Progenitor cell of endocrine pancreas (in vitro differentiated cells): ENCODE results near the gene C12orf43. TPM values are rescaled to one million over a fixed set of nuclear protein-coding genes. Genes with fewer than 3 reads are reported as not detected.

Experiments
- DNase-seq: peaks from one replicate; pipeline ENCODE4 v3.0.0; 2021; ENCODE audit warnings: low spot score; ENCODE audit not compliant: unreplicated experiment
- H3K27ac Mint-ChIP-seq: 2 replicates; pipeline ENCODE4 v1.8.0; 2021; ENCODE audit warnings: mild to moderate bottlenecking, moderate library complexity, mixed read lengths
- H3K27me3 Mint-ChIP-seq: 2 replicates; pipeline ENCODE4 v1.8.0; 2021; ENCODE audit warnings: mixed read lengths
- H3K36me3 Mint-ChIP-seq: 2 replicates; pipeline ENCODE4 v1.8.0; 2022; ENCODE audit warnings: mixed read lengths; ENCODE audit not compliant: insufficient read depth
- H3K4me1 Mint-ChIP-seq: 2 replicates; pipeline ENCODE4 v1.8.0; 2021; ENCODE audit warnings: low read depth, mixed read lengths
- H3K4me3 Mint-ChIP-seq: 2 replicates; pipeline ENCODE4 v1.8.0; 2021; ENCODE audit warnings: low read depth, mild to moderate bottlenecking, moderate library complexity, mixed read lengths
- H3K9me3 Mint-ChIP-seq: 2 replicates; pipeline ENCODE4 v1.8.0; 2021; ENCODE audit warnings: low read depth, mixed read lengths
- CTCF ChIP-seq: fragments of 200-600 bp; sonication (generic); IDR thresholded peaks from one replicate; pipeline ENCODE4 v1.5.0; 2021; ENCODE audit warnings: antibody characterized with exemption, mild to moderate bottlenecking; ENCODE audit not compliant: unreplicated experiment
- total RNA-seq: library from RNA; stranded (reverse); gene quantifications from 2 replicates; pipeline ENCODE4 v1.2.1, GENCODE V29; 2021

C12orf43 gene
- total RNA-seq, 1 donor from 2014 or later = 17.2 TPM

- Mint-ChIP-seq H3K36me3 (peaks cover 28% of the 10 kb centered on the region), H3K27me3 (no peaks in the 10 kb centered on the region), H3K27ac (no peak overlapping the region), H3K9me3 (no peaks in the 10 kb centered on the region), H3K4me1 (peaks cover 4% of the 10 kb centered on the region), H3K4me3 (no peak overlapping the region)
- TF ChIP-seq CTCF = no peak
- DNase-seq = no peak
Measured at GRCh38 chr12:120996133-120996746, 20.0 kb downstream of the C12orf43 start.

DNA sequence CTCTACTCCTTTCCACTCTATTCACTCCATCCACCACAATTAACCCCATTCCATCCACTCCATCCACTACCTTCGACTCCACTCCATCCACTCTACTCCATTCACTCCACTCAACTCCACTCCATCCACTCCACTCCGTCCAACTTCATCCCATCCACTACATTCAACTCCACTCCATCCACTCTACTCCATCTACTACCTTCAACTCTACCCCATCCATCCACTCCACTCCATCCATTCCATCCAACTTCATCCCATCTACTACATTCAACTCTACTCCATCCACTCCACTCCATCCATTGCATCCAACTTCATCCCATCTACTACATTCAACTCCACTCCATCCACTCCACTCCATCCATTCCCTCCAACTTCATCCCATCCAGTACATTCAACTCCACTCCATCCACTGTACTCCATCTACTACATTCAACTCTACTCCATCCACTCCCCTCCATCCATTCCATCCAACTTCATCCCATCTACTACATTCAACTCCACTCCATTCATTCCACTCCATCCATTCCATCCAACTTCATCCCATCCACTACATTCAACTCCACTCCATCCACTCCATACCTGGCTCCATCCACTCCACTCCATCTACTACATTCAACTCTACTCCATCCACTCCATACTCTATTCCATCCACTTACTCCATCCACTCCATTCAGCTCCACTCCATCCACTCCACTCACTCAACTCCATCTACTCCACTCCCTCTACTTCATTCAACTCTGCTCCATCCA lies 21.5 kb downstream of the C12orf43 start:
- no peak overlapping the region for H3K4me3 Mint-ChIP-seq
- no peak overlapping the region for H3K27ac Mint-ChIP-seq
- no peak for TF ChIP-seq CTCF
- no peaks in the 10 kb centered on the region for H3K27me3 Mint-ChIP-seq
- H3K9me3 Mint-ChIP-seq = no peaks in the 10 kb centered on the region
- no peak for DNase-seq
- peaks cover 28% of the 10 kb centered on the region for H3K36me3 Mint-ChIP-seq
- peaks cover 6% of the 10 kb centered on the region for H3K4me1 Mint-ChIP-seq

DNA sequence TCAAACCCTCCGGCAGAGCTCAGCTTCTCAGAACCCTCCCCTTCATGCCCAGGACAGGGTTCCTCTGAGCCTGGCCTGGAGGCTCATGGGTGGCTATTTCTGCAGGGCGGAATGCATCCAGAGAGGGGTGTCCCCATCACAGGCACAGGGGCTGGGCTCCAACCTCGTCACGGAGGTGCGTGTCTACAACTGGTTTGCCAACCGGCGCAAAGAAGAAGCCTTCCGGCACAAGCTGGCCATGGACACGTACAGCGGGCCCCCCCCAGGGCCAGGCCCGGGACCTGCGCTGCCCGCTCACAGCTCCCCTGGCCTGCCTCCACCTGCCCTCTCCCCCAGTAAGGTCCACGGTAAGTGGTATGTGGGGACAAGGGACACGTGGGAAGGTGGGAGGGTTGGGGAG lies 22.2 kb downstream of the C12orf43 start:
- Mint-ChIP-seq H3K9me3 (no peaks in the 10 kb centered on the region), H3K27ac (no peak overlapping the region), H3K4me3 (no peak overlapping the region), H3K4me1 (peaks cover 6% of the 10 kb centered on the region), H3K27me3 (no peaks in the 10 kb centered on the region), H3K36me3 (peaks cover 31% of the 10 kb centered on the region)
- no peak for TF ChIP-seq CTCF
- no peak for DNase-seq

DNA sequence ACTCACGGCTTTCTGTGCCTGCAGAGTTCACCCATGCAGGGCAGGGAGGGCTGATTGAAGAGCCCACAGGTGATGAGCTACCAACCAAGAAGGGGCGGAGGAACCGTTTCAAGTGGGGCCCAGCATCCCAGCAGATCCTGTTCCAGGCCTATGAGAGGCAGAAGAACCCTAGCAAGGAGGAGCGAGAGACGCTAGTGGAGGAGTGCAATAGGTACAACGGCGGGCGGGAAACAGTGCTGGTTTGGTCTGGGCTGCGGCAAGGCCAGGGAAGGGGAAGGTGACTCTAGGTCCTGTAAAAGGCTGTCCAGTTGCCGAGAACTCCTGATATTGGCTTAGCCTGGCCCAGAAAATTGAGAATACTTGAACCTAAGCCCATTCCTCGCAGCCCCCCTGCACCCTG lies 22.8 kb downstream of the C12orf43 start:
- Mint-ChIP-seq H3K27me3 (no peaks in the 10 kb centered on the region), H3K4me3 (no peak overlapping the region), H3K36me3 (peaks cover 35% of the 10 kb centered on the region), H3K9me3 (no peaks in the 10 kb centered on the region), H3K27ac (no peak overlapping the region), H3K4me1 (peaks cover 6% of the 10 kb centered on the region)
- no peak for DNase-seq
- TF ChIP-seq CTCF = no peak

GRCh38 chr12:120992989-120993388 lies 23.3 kb downstream of the C12orf43 start:
- Mint-ChIP-seq H3K4me3 (no peak overlapping the region), H3K9me3 (peaks cover 3% of the 10 kb centered on the region), H3K4me1 (peaks cover 6% of the 10 kb centered on the region), H3K36me3 (peaks cover 37% of the 10 kb centered on the region), H3K27ac (no peak overlapping the region), H3K27me3 (no peaks in the 10 kb centered on the region)
- no peak for TF ChIP-seq CTCF
- DNase-seq = no peak
